Middle frontal gyrus (tissue), 1 donor: ENCODE measurements around the gene FBRSL1.
"Not testable (repeated sequence)": the region's sequence is repeated elsewhere in the genome, so short reads cannot be mapped to it uniquely, and the experiment has no call there.

ENCODE experiments used
- DNase-seq: peaks from one replicate; pipeline ENCODE4 v3.0.0-alpha.2; 2015; ENCODE audit warnings: low spot score; ENCODE audit errors: extremely low spot score

FBRSL1 gene

GRCh38 chr12:132523576-132524331, 33.8 kb downstream of the FBRSL1 start:
- DNase-seq: peak; percentile 27

DNA sequence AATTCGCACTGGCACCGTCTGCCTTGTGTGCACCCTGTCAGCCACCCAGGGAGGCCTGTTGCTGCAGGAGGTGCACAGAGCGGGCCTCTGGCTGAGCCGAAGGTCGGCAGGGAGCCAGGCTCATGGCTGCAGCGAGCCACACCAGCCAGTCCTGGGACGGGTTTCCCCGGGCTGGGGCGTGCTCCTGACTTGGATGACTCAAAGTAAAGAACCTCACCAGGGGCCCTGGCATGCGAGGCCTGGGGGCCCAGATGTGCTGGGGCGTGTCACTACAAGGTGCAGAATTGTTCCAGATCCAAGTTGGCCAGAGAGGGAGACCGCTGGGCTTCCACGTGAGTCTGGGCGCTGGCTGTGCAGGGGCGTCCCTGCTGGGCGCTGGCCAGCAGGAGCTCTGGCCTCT, 34.5 kb downstream of the FBRSL1 start:
- DNase-seq: no peak

GRCh38 chr12:132525011-132525832, 35.3 kb downstream of the FBRSL1 start:
- DNase-seq: no peak

DNA sequence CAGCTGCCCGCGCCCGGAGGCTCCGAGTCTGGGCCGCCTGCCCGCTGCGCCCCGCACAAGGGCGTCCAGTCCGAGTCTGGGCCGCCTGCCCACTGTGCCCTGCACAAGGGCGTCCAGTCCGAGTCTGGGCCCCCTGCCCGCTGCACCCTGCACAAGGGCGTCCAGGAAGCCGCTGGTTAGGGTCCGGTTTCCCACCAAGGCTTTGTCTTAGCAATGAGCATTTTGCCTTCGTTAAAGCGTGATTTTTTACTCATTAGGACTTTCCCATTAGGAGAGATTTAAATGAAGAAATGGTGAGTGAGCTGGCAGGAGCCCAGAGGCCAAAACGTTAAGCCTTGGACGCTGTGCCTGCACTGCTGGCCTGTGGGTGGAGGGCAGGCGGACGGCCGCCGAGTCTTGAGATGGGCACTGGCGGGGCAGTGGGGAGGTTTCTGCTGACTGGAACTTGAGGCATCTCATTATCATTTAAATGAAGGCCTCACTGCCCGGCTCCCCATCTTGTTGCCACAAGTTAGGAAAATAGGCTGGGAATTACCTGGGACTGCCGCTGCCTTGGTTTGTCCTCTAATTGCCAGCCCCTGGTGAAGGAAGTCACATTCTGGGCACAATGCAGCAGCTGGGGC, 36.0 kb downstream of the FBRSL1 start:
- peak; percentile 85 for DNase-seq

DNA sequence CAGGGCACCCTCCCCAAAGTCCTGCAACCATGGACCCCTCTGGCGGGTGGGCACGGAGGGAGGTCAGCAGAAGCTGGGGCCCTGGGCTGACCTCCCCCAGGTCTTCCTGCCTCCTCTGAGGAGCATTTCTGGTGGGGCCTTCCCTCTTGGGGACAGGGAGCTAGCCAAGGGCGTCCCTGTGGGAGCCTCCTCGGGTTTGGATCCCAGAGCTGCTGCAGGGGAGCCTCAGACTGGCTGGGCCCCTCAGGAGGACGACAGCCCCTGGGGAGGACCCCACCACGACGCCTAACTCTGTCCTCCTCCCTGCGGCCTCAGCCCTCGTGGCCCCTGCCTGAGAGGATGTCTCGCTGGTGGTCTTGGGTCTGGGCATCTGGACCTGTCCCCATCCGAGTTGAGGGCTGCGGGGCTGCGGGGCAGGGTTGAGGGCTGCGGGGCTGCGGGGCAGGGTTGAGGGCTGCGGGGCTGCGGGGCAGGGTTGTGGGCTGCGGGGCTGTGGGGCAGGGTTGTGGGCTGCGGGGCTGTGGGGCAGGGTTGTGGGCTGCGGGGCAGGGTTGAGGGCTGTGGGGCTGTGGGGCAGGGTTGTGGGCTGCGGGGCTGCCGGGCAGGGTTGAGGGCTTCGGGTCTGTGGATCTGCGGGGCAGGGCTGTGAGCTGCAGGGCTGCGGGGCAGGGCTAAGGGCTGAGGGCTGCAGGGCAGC, 37.4 kb downstream of the FBRSL1 start:
- DNase-seq: no peak

DNA sequence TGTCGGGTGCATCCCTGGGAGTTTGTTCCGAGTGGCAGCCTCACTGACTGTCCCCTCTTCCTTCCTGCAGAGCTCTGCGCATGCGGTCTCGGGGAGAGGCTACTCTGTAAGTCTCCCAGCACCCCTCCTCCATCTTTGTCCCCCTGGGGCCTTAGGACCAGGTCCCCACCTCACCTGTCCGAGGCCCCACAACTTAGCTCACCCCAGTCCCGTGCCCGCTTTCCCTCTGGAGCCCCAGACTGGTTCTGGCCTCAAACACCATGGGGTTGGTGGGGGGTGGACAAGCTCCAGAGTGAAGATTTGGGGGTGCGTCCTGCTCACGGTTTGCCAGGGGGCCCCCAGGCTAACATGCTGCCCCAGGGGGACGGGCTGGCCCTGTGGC, 37.9 kb downstream of the FBRSL1 start:
- no peak for DNase-seq

DNA sequence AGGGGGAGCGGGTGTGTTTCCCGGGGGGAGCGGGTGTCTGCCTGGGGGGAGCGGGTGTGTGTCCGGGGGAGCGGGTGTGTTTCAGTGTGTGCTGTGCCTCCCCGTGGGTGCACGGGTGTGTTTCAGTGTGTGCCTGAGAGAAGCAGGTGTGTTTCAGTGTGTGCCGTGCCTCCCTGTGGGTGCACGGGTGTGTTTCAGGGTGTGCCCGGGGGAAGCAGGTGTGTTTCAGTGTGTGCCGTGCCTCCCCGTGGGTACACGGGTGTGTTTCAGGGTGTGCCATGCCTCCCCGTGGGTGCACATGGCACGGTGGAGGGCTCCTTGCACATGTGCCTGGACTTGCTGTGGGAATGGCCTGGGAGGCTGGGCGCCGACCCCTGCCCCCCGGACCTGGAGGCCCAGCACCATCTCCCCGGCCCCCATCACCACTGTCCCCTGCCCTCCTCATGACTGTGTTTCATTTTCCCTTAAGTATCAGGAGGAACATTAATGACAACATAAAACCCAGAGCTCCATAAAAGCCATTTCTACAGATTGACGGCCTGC, 38.7 kb downstream of the FBRSL1 start:
- DNase-seq: no peak

- DNase-seq: no peak
These were observed 39.3 kb downstream of the FBRSL1 start for GRCh38 chr12:132529156-132529839.

DNA sequence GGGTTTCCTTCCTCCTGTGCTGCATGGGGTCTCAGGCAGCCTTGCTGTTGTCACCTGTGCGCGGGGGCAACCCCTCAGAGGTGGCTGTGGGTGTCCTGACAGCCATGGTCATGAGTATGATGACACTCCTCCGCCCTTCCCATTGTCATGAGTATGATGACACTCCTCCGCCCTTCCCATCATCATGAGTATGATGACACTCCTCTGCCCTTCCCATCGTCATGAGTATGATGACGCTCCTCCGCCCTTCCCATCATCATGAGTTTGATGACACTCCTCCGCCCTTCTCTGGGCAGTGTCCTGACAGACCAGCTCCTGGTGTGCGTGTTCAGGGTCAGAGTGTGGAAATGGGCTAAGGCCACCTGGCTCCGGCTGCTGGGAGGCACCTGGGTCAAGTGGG, 40.0 kb downstream of the FBRSL1 start:
- DNase-seq: no peak

- DNase-seq: no peak
These were observed 40.5 kb downstream of the FBRSL1 start for GRCh38 chr12:132530447-132530846.

GRCh38 chr12:132530851-132531250, 40.9 kb downstream of the FBRSL1 start:
- DNase-seq: no peak

DNA sequence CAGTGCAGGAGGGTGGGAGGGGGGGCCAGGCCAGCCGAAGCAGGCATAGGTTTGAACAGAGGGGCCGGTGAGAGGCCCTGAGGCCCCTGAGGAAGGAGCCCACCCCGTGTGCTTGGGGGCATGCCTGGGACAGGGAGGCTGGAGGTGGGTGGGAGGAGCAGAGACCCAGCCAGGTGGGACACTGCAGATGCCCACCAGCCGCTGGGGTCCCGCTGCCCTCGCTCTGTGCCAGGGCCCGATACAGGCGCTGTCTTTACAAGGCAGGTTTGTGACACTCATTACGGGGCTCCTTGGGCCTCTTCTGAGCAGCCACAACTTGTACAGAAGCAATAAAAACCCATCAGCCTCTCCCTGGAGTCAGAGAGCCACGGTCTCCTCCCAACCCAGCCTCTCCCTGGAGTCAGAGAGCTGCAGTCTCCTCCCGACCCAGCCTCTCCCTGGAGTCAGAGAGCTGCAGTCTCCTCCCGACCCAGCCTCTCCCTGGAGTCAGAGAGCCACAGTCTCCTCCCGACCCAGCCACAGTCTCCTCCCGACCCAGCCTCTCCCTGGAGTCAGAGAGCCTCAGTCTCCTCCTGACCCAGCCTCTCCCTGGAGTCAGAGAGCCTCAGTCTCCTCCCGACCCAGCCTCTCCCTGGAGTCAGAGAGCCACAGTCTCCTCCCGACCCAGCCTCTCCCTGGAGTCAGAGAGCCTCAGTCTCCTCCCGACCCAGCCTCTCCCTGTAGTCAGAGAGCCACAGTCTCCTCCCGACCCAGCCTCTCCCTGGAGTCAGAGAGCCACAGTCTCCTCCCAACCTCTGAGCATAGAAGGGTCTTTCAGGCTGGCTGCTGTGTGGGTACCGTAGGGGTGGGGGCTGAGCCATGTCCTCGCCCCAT, 43.0 kb downstream of the FBRSL1 start:
- DNase-seq: not testable (repeated sequence)

DNA sequence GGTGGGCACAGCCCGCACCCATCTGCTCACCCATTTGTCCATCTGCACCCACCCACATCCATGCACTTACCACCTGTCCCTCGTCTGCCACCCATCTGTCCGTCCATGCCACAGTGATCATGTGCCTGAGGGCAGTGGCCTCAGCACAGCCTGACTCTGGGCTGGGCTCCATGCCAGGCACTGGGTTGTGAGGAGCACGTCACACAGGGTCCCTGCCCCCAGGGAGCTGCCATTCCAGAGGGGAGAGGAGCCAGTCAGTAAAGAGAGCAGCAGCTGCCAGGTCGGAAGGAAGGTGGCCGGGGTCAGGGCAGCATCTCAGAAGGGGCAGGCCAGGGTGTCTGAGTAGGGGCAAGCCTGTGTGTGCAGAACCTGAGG, 43.6 kb downstream of the FBRSL1 start:
- DNase-seq: no peak

- no peak for DNase-seq
These were observed 44.1 kb downstream of the FBRSL1 start for GRCh38 chr12:132534076-132534475.

DNA sequence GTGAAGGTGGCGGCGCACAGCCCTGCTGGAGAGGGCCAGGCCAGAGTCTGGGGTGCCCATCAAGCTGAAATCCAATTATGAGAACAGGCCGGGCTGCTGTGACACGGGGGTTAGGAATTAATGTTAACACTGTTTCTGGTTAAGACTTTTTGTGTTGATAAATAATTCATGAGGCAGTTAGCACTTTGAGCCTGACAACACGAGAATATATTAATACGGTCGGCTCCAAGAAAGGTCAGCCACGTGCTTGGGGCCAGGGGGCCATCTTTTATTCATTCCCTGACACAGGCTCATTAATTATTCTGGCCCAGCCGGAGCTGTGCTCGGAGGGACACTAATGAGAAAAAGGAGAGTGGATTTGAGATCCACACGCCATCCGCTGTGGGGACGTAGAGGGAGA, 45.1 kb downstream of the FBRSL1 start:
- no peak for DNase-seq

- no peak for DNase-seq
These were observed 46.3 kb downstream of the FBRSL1 start for GRCh38 chr12:132536102-132536876.

- no peak for DNase-seq
These were observed 47.1 kb downstream of the FBRSL1 start for GRCh38 chr12:132537049-132537448.

DNA sequence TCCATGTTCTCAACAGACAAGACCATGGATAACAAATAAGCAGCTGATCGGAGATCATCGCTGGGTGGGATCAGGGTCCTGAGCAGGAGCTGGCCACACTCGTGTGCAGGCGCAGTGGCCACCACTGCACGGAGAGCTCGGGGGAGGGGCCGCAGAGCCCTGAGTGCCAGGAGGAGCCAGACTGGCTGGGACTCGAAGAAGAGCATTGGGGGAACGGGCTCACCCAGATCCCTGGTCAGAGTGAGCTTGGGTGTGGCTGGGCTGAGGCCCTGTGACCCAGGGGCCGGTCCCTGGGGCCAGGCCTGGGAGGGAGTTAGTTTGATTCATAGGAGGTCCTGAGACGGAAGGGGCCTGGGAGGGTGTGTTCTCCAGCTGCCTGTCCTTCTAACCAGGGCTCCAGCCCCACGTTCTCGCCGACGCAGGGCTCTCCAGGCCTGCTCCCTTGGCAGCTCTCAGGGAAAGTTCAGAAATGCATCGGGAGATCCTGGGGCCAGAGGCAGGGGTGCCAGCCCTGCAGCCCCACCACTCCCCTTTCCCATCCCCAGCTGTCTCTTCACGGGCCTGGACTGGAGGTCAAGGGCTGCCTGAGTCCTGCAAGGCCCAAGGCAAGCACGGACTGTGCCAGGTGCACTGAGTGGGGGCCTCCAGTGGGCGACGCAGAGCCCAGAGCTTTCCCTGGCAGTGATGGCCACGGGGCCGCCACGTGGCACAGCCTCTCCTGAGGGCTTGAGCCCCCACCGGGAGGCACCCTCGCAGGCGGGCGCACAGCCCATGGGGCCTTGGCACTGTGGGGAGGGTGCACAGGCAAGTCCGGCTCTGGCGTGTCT, 48.1 kb downstream of the FBRSL1 start:
- no peak for DNase-seq
